Muscle layer of duodenum (tissue), 2 donors: Measurements from ENCODE around the gene TNPO3.

ENCODE experiments used
- H3K27ac ChIP-seq: one replicate; pipeline ENCODE4 v1.7.0; 2013; ENCODE audit warnings: mild to moderate bottlenecking, low read length
- H3K27me3 ChIP-seq: one replicate; pipeline ENCODE4 v1.7.0; 2013; ENCODE audit warnings: low read depth, mild to moderate bottlenecking, control low read depth, low read length
- H3K36me3 ChIP-seq, 2 donors: one replicate each; pipeline ENCODE4 v1.7.0; 2013; ENCODE audit warnings: low read length in 2 of 2, control low read depth in 1 of 2, mild to moderate bottlenecking in 1 of 2; ENCODE audit not compliant: insufficient read depth in 2 of 2, control insufficient read depth in 1 of 2
- H3K4me1 ChIP-seq, 2 donors: one replicate each; pipeline ENCODE4 v1.7.0; 2013; ENCODE audit warnings: low read length in 2 of 2, mild to moderate bottlenecking in 2 of 2, control low read depth in 1 of 2, moderate library complexity in 1 of 2; ENCODE audit not compliant: insufficient read depth in 2 of 2, control insufficient read depth in 1 of 2
- H3K4me3 ChIP-seq, 2 donors: one replicate each; pipeline ENCODE4 v1.7.0; 2013; ENCODE audit warnings: low read length in 2 of 2, low read depth in 1 of 2, mild to moderate bottlenecking in 1 of 2
- H3K9me3 ChIP-seq, 2 donors: one replicate each; pipeline ENCODE4 v1.7.0; 2013; ENCODE audit warnings: low read length in 2 of 2, control low read depth in 1 of 2, mild to moderate bottlenecking in 1 of 2; ENCODE audit not compliant: control insufficient read depth in 1 of 2
- donor health status: healthy.

Gene TNPO3

DNA sequence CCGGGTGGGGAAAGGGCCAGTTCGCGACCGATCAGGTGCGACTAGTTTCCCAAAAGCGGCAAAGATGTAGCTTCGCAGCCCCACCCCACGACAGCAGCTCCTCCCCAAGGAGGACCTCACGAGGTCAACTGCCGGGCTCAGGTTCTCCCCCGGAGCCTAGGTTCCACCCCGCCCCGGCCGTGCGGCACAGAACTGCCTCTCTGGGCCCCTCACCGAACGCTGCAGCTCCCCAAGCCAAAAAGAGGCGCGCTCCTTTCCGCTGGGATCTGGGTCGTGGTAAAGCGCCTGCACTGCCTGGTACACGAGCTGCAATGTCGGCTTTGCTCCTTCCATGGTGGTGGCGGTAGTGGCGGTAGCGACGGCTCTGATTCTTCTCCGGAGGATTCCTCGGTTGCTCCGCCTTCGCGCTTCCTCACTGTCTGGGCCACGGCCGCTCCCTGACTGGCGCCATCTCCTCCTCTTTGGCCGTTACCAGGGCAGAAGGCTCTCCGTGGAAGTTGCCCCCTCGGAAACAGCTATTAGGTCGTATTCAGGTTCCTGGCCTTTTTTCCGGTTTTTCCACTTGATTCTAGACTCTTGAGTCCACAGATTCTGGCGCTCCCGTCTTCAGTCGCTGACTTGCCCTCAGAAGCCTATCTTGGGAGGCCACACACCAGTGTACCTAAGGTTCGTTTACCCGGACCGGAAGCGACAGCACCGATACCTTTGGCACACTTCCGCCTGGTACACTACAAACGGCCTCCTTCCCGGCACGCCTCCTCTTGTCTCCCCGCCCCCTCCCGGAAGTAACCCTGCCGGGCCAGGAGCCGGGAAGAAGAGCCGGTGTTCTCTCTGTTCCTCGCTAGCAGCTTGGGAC lies at the start of gene TNPO3:
Gene TNPO3, minus strand, starts transcription at position 674 of the 856 bp plus-strand sequence. Its CDS starts 341 bp downstream, at position 333.
- peaks cover 0 to 3% of the 10 kb centered on the region in 2 donors for H3K36me3 ChIP-seq
- peak within 1 kb of the TSS; percentile 94 for H3K4me3 ChIP-seq
- H3K4me1 ChIP-seq = peaks cover 11 to 23% of the 10 kb centered on the region in 2 donors
- no peaks in the 10 kb centered on the region for H3K9me3 ChIP-seq
- peak within 1 kb of the TSS; percentile 98 for H3K27ac ChIP-seq
- no peaks in the 10 kb centered on the region for H3K27me3 ChIP-seq

GRCh38 chr7:129103561-129104324 lies 48.8 kb upstream of the TNPO3 start:
- H3K9me3 ChIP-seq = no peaks in the 10 kb centered on the region
- H3K27ac ChIP-seq = no peak overlapping the region
- no peaks in the 10 kb centered on the region for H3K27me3 ChIP-seq
- H3K4me3 ChIP-seq = no peak overlapping the region
- no peaks in the 10 kb centered on the region for H3K4me1 ChIP-seq
- no peaks in the 10 kb centered on the region for H3K36me3 ChIP-seq

DNA sequence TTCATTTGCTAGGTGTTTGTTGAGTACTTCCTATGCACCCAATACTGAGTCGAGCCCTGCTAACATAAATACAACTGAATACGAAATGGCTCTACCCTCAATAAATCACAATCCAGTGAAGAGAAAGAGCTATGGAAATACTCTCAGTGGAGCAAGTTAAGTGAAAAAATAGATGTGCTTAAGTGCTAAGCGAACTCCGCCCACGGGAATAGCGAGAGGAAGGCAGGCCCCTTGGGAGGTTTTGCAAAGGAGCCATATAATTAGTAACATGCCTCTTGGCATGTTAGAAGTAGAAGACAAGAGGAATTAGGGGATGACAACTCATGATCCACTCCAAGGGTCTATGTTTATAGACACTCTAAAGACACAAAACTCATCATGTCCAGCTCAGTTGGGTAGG lies 46.8 kb upstream of the TNPO3 start:
- H3K27me3 ChIP-seq = no peaks in the 10 kb centered on the region
- H3K36me3 ChIP-seq = no peaks in the 10 kb centered on the region
- no peaks in the 10 kb centered on the region for H3K9me3 ChIP-seq
- no peaks in the 10 kb centered on the region for H3K4me1 ChIP-seq
- H3K4me3 ChIP-seq = no peak overlapping the region
- no peak overlapping the region for H3K27ac ChIP-seq

DNA sequence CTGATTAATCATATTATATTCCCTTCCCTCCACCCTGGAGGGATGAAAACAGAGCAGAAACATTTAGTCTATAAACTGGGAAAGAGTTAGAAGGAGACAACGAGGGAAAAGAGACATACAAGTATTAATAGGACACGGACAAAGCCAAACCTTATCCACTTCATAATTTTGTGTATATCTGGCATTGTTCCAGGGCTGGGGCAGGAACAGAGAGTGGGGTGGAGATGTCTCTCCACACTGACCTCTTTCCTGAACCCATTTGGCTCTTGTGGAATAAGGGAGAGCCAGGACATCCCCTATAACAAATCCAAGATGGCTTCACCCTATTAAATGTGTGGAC lies 45.9 kb upstream of the TNPO3 start:
- Histone ChIP-seq H3K4me3 (no peak overlapping the region), H3K27ac (no peak overlapping the region), H3K36me3 (no peaks in the 10 kb centered on the region), H3K27me3 (no peaks in the 10 kb centered on the region), H3K9me3 (no peaks in the 10 kb centered on the region), H3K4me1 (no peaks in the 10 kb centered on the region)

- Histone ChIP-seq H3K4me1 (no peaks in the 10 kb centered on the region), H3K9me3 (no peaks in the 10 kb centered on the region), H3K27ac (no peak overlapping the region), H3K27me3 (no peaks in the 10 kb centered on the region), H3K4me3 (no peak overlapping the region), H3K36me3 (no peaks in the 10 kb centered on the region)
Measured at GRCh38 chr7:129098409-129099084, 43.6 kb upstream of the TNPO3 start.

DNA sequence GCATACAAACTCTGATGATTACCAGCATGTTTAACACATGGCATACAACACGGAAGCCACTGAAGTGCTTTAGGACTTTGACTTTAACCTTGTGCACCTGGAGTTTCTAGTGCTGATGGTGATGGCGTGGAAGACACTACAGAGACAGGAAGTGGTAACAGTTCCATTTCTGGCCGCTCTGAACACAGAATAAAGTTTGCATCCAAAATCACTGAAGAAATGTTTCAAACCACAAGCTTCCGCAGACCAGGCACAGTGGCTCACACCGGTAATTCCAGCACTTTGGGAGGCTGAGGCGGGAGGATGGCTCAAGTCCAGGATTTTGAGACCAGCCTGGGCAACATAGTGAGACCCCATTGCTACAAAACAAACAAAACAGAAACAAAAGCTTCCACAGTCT lies 40.3 kb upstream of the TNPO3 start:
- no peaks in the 10 kb centered on the region for H3K36me3 ChIP-seq
- no peak overlapping the region for H3K27ac ChIP-seq
- H3K27me3 ChIP-seq = no peaks in the 10 kb centered on the region
- H3K4me1 ChIP-seq = peaks cover 0 to 5% of the 10 kb centered on the region in 2 donors
- no peak overlapping the region for H3K4me3 ChIP-seq
- no peaks in the 10 kb centered on the region for H3K9me3 ChIP-seq

- Histone ChIP-seq H3K4me1 (peaks cover 0 to 5% of the 10 kb centered on the region in 2 donors), H3K9me3 (no peaks in the 10 kb centered on the region), H3K27me3 (no peaks in the 10 kb centered on the region), H3K36me3 (no peaks in the 10 kb centered on the region), H3K27ac (no peak overlapping the region), H3K4me3 (no peak overlapping the region)
Measured at GRCh38 chr7:129094501-129094900, 39.6 kb upstream of the TNPO3 start.

DNA sequence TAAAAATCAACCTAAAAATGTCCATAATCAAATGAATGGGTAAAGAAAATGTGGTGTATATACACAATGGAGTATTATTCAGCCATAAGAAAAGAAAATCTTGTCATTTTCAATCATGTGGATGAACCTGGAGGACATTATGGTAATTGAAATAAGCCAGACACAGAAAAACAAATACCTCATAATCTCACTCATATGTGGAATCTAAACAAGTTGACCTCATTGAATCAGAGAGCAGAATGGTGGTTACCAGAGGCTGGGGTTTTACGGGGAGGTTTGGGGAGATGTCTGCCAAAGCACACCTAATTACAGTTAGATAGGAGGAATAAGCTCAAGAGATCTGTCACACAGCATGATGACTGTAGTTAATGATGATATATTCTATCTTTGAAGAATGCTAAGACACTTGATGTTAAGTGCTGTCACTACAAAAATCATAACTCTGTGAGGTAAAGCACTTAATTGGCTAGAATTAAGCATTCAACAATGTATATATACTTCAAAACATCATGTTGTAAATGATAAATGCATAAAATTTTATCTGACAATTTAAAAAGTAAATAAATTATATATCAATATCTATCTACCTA lies 39.1 kb upstream of the TNPO3 start:
- Histone ChIP-seq H3K27ac (no peak overlapping the region), H3K4me3 (no peak overlapping the region), H3K9me3 (no peaks in the 10 kb centered on the region), H3K36me3 (no peaks in the 10 kb centered on the region), H3K4me1 (peaks cover 0 to 5% of the 10 kb centered on the region in 2 donors), H3K27me3 (no peaks in the 10 kb centered on the region)

GRCh38 chr7:129091484-129092002 lies 36.6 kb upstream of the TNPO3 start:
- Histone ChIP-seq H3K4me1 (peaks cover 0 to 5% of the 10 kb centered on the region in 2 donors), H3K9me3 (no peaks in the 10 kb centered on the region), H3K27ac (no peak overlapping the region), H3K4me3 (no peak overlapping the region), H3K27me3 (no peaks in the 10 kb centered on the region), H3K36me3 (no peaks in the 10 kb centered on the region)

DNA sequence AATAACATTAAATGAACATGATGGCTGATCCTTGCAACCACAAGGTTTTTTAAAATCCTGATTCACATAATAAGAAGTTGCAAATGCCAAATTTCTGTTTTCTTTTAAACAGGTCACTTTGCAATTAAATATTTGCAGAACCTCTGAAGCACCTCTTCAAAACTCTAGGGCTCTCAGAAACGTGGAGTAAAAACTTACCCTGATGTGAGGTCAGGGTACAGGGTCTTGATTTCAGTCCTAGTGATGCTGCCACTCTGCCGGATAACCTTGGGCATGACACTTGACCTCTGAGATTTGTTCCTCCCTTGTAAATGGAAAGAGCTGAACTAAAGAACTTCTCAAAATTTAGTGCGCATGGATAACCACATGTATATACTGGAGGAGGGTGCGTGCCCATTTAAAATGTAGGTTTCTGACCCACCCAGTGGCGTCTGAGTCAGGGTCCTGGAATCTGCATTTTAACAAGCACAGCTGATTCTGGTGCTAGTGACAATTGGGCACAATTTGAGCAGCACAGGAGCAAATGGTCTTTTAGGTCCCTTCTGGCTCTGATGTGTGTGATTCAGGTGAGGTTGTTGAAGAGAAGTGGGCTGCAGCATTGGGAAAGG lies 35.5 kb upstream of the TNPO3 start:
- H3K4me3 ChIP-seq = no peak overlapping the region
- no peaks in the 10 kb centered on the region for H3K27me3 ChIP-seq
- H3K9me3 ChIP-seq = no peaks in the 10 kb centered on the region
- no peak overlapping the region for H3K27ac ChIP-seq
- H3K4me1 ChIP-seq = peaks cover 0 to 5% of the 10 kb centered on the region in 2 donors
- H3K36me3 ChIP-seq = no peaks in the 10 kb centered on the region
